Activated naive CD8-positive, alpha-beta T cell treated with anti-CD3 and anti-CD28 coated beads, Interleukin-2, amount 50 U/mL, for 16 hours (primary cell): Measurements from ENCODE around the gene ZNRF4.

Source experiments
- DNase-seq: peaks from one replicate; pipeline ENCODE4 v3.0.0-alpha.2; 2020; ENCODE audit warnings: low read depth, low spot score

Gene ZNRF4

GRCh38 chr19:5504114-5504513, 48.9 kb downstream of the ZNRF4 start:
- DNase-seq = no peak
